SW480 (cell line): ENCODE results near the gene MOB3B.
"Not testable (repeated sequence)": the region's sequence is repeated elsewhere in the genome, so short reads cannot be mapped to it uniquely, and the experiment has no call there.

Experiments used
- DNase-seq: peaks from one replicate; pipeline ENCODE4 v3.0.0-alpha.2; 2016; ENCODE audit warnings: low spot score

The MOB3B gene

GRCh38 chr9:27421577-27421976 lies 108.0 kb downstream of the MOB3B start:
- DNase-seq, result no peak

GRCh38 chr9:27419558-27419957 lies 110.1 kb downstream of the MOB3B start:
- DNase-seq, result not testable (repeated sequence)

GRCh38 chr9:27414220-27414761 lies 115.3 kb downstream of the MOB3B start:
- no peak for DNase-seq

GRCh38 chr9:27413511-27414219 lies 115.9 kb downstream of the MOB3B start:
- DNase-seq, result no peak

GRCh38 chr9:27412963-27413362 lies 116.7 kb downstream of the MOB3B start:
- no peak for DNase-seq

GRCh38 chr9:27412081-27412480 lies 117.5 kb downstream of the MOB3B start:
- DNase-seq, result no peak

GRCh38 chr9:27408482-27408881 lies 121.1 kb downstream of the MOB3B start:
- no peak for DNase-seq

GRCh38 chr9:27408001-27408400 lies 121.6 kb downstream of the MOB3B start:
- DNase-seq, result no peak

- no peak for DNase-seq
Measured at GRCh38 chr9:27407491-27407890, 122.1 kb downstream of the MOB3B start.

- DNase-seq, result no peak
Measured at GRCh38 chr9:27404661-27405060, 125.0 kb downstream of the MOB3B start.

GRCh38 chr9:27402626-27403025 lies 127.0 kb downstream of the MOB3B start:
- no peak for DNase-seq

GRCh38 chr9:27400334-27400880 lies 129.2 kb downstream of the MOB3B start:
- DNase-seq, result no peak

- DNase-seq, result no peak
Measured at GRCh38 chr9:27398982-27399653, 130.5 kb downstream of the MOB3B start.

GRCh38 chr9:27396495-27396894 lies 133.1 kb downstream of the MOB3B start:
- DNase-seq, result no peak

GRCh38 chr9:27395484-27395921 lies 134.1 kb downstream of the MOB3B start:
- DNase-seq, result no peak

GRCh38 chr9:27394826-27395201 lies 134.8 kb downstream of the MOB3B start:
- no peak for DNase-seq

GRCh38 chr9:27394154-27394825 lies 135.3 kb downstream of the MOB3B start:
- peak; percentile 19 for DNase-seq

- DNase-seq, result no peak
Measured at GRCh38 chr9:27393054-27393846, 136.4 kb downstream of the MOB3B start.

- DNase-seq, result no peak
Measured at GRCh38 chr9:27392451-27392850, 137.2 kb downstream of the MOB3B start.

GRCh38 chr9:27391040-27391895 lies 138.3 kb downstream of the MOB3B start:
- no peak for DNase-seq

- DNase-seq, result no peak
Measured at GRCh38 chr9:27388150-27388549, 141.5 kb downstream of the MOB3B start.
